ENCODE results near the gene PEAR1. TPM values are rescaled to one million over a fixed set of nuclear protein-coding genes. Genes with fewer than 3 reads are reported as not detected.

The PEAR1 gene, protein sequence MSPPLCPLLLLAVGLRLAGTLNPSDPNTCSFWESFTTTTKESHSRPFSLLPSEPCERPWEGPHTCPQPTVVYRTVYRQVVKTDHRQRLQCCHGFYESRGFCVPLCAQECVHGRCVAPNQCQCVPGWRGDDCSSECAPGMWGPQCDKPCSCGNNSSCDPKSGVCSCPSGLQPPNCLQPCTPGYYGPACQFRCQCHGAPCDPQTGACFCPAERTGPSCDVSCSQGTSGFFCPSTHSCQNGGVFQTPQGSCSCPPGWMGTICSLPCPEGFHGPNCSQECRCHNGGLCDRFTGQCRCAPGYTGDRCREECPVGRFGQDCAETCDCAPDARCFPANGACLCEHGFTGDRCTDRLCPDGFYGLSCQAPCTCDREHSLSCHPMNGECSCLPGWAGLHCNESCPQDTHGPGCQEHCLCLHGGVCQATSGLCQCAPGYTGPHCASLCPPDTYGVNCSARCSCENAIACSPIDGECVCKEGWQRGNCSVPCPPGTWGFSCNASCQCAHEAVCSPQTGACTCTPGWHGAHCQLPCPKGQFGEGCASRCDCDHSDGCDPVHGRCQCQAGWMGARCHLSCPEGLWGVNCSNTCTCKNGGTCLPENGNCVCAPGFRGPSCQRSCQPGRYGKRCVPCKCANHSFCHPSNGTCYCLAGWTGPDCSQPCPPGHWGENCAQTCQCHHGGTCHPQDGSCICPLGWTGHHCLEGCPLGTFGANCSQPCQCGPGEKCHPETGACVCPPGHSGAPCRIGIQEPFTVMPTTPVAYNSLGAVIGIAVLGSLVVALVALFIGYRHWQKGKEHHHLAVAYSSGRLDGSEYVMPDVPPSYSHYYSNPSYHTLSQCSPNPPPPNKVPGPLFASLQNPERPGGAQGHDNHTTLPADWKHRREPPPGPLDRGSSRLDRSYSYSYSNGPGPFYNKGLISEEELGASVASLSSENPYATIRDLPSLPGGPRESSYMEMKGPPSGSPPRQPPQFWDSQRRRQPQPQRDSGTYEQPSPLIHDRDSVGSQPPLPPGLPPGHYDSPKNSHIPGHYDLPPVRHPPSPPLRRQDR
- 0.08 TPM in 1 of 2 replicates, not detected in the other for polyA plus RNA-seq

GRCh38 chr1:156893048-156893953 is at the start of gene PEAR1:
PEAR1 (plus strand) TSS chr1:156893718; CDS start chr1:156903927, 10,209 bp downstream.

DNA sequence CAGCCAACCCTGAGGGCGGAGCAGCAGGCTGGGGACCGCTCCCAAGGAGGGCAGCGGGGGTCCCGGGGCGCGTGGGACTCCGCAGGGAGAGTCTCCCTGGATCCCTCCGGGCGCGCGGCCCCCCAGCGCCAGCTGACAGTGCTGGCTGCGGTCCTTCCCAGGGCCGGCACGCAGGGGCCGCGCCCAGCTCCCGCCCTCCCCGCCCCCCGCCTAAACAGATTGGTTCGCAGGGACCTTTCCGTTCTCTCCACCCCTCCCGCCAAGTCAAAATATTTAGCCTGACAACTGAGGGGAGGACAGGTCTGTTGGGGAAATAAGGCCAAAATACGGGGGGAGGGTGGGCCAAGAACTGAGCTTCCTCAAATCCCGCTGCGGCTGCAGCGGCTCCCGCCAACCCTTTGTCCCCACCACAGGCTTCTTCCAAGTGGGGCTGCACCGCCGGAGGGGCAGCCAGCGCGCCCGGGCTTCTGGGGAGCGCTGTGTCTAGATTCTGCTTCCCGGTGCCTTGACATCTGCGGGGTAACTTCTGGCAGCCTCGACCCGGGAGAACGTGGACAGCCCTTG is 34.5 kb upstream of the PEAR1 start, which contains the start of gene INSRR:
TSS of gene INSRR (minus strand) at position 159 of the 564 bp plus-strand sequence. CDS start 496 bp downstream, outside the sequence.

DNA sequence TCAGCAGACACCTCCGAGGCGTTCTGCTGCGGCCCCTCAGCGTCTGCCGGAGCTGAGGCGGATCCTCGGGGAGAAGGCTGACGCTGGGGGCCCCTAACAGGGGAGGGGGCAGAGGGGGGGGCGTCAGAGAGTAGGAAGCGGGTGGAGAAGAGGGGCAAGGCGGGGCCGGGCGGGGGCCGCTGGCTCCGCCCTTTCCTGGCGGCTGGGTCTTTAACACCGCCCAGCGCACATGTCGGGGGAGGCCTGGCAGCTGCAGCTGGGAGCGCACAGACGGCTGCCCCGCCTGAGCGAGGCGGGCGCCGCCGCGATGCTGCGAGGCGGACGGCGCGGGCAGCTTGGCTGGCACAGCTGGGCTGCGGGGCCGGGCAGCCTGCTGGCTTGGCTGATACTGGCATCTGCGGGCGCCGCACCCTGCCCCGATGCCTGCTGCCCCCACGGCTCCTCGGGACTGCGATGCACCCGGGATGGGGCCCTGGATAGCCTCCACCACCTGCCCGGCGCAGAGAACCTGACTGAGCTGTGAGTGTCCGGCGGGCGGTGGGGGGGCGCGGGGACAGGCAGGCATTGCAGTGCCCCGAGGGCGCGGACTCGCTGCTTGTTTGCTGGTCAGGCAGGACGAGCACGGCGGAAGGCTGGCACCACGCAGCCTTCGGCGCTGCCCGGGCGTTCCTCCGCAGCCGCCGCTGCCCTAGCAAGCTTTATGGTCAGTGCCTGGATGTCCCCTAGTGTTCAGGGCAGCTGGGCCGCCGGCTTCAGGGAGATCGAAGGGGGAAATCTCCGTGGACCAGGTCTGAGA is 32.7 kb upstream of the PEAR1 start, which contains the start of gene NTRK1:
TSS of gene NTRK1 (plus strand) at position 238 of the 796 bp plus-strand sequence. CDS start at position 308, 70 bp downstream.

DNA sequence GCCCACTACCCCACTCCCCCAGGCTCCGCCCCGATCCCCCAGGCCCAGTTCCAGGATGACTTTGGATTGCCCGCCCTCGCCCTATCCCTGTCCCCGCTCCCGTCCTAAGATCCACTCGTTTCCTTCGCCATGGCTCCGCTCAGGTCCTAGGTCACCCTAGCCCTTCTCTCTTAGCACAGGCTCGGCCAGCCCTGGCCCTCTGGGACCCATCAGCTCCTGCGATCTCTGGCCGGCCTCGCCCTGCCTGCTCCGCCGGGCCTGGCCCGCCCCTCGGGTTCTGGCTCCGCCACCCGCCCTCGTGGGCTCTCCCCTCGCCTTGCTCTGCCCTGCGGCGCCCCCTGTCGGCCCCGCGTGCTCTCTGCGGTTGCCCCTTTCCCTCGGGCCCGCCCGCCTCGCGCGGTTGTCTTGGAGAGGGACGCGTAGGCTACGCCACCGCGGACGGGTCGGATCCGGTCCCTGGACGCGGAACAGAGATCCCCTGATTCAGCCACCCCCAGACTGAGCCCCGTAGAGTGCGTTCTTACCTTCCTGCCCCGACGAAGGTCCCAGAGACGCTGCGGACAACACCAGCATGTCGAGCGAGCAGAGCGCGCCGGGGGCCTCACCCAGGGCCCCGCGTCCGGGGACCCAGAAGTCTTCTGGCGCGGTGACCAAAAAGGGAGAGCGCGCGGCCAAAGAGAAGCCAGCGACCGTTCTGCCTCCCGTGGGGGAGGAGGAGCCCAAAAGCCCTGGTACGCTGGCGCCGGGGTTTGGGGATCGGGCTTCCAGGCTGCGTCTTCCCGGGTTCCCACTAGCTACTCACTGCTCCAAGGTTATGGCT is 26.9 kb downstream of the PEAR1 start, which contains the start of gene LRRC71:
TSS of gene LRRC71 (plus strand) at position 400 of the 820 bp plus-strand sequence. CDS start at position 572, 172 bp downstream.

Other genes with a start within 250 kb of the PEAR1 start
- 1.4 and 2.3 TPM in 2 replicates for gene NES, start 216.3 kb upstream of the PEAR1 start, polyA plus RNA-seq
- gene CRABP2, start 188.1 kb upstream of the PEAR1 start, polyA plus RNA-seq: 0.40 TPM in 1 of 2 replicates, not detected in the other
- 3.2 and 7.9 TPM in 2 replicates for gene METTL25B, start 165.2 kb upstream of the PEAR1 start, polyA plus RNA-seq
- 1.8 and 2.5 TPM in 2 replicates for gene ISG20L2, start 165.0 kb upstream of the PEAR1 start, polyA plus RNA-seq
- gene MRPL24, start 152.6 kb upstream of the PEAR1 start, polyA plus RNA-seq: 33.8 and 58.2 TPM in 2 replicates
- gene HDGF, start 142.0 kb upstream of the PEAR1 start, polyA plus RNA-seq: 21.2 and 24.3 TPM in 2 replicates
- gene PRCC, start 126.2 kb upstream of the PEAR1 start, polyA plus RNA-seq: 17.6 and 22.9 TPM in 2 replicates
- not detected in 2 replicates for gene SH2D2A, start 76.9 kb upstream of the PEAR1 start, polyA plus RNA-seq
- not detected in 2 replicates for gene INSRR, start 34.6 kb upstream of the PEAR1 start, polyA plus RNA-seq
- not detected in 2 replicates for gene NTRK1, start 32.9 kb upstream of the PEAR1 start, polyA plus RNA-seq
- not detected in 2 replicates for gene LRRC71, start 26.9 kb downstream of the PEAR1 start, polyA plus RNA-seq
- gene ARHGEF11, start 152.0 kb downstream of the PEAR1 start, polyA plus RNA-seq: 1.6 and 3.9 TPM in 2 replicates
- gene ETV3L, start 206.1 kb downstream of the PEAR1 start, polyA plus RNA-seq: not detected in 2 replicates
- gene ETV3, start 244.7 kb downstream of the PEAR1 start, polyA plus RNA-seq: 3.3 and 3.7 TPM in 2 replicates